Gastrocnemius medialis (tissue), 4 donors: Measurements from ENCODE around the gene PYGB.

Experiments used
- CTCF ChIP-seq, 5 experiments: fragments of 450-650 bp in 3 of 5; fragments of 200-600 bp in 2 of 5; sonication (generic) in 2 of 5; IDR thresholded peaks in 4 of 5; conservative IDR thresholded peaks in 1 of 5; 1 replicate in 4 of 5; 2 replicates in 1 of 5; pipeline ENCODE4 v1.5.1; 2016 to 2019; ENCODE audit warnings: antibody characterized with exemption in 5 of 5, mild to moderate bottlenecking in 3 of 5, moderate library complexity in 3 of 5
- POLR2A ChIP-seq, 2 donors: fragments of 450-650 bp; IDR thresholded peaks; one replicate each; pipeline ENCODE4 v1.6.1; 2017; ENCODE audit warnings: antibody characterized with exemption in 2 of 2, mild to moderate bottlenecking in 2 of 2, moderate library complexity in 2 of 2

- TF ChIP-seq POLR2A (IDR thresholded peaks at IDR 0.05) (no peak), CTCF (IDR thresholded peaks at IDR 0.05 in 4 of 5, conservative IDR thresholded peaks at IDR 0.05 in 1 of 5) (no peak)
Observed at GRCh38 chr20:25308671-25309394, 60.9 kb downstream of the PYGB start.
